GM23248 (cell line): ENCODE data around the gene EEF1A2.

Source experiments
- EZH2 ChIP-seq: fragments of 200-600 bp; sonication (generic); IDR thresholded peaks from 2 replicates; pipeline ENCODE4 v1.6.1; 2018; ENCODE audit warnings: antibody characterized with exemption, mild to moderate bottlenecking; ENCODE audit not compliant: insufficient read depth, poor library complexity, severe bottlenecking
- EZH2phosphoT487 ChIP-seq: fragments of 200-600 bp; sonication (generic); IDR thresholded peaks from 2 replicates; pipeline ENCODE4 v1.6.1; 2018; ENCODE audit warnings: antibody characterized with exemption, moderate library complexity, mild to moderate bottlenecking, low read depth; ENCODE audit not compliant: insufficient read depth

DNA sequence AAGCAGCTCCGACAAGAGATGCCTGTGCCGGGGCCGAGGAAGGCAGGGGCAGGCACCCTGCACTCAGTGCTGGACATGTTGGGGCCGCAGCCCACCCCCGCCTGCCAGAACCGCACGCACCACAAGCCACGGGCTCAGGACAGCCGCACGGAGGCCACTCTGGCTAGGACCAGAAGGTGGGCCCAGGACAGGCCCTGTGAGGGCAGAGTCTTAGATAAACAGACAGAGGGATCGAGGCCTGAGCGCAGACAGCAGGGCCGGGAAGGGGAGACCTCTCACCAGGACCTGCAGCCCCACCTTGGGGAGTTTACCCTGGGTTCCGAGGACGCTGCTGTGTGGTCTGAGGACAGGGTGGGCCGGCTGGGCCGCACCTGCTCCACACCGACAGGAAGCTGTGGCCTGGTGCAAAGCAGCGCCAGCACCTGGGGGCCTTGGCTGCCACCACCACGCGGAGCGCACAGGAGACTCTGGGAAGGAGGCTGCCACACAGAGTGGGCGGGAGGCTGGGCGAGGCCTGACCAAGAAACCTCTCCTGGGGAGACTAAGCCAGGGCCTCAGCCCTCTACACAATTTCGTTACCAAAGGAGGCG is 58.4 kb downstream of the EEF1A2 start:
- TF ChIP-seq EZH2 (no peak), EZH2phosphoT487 (no peak)
